Trophoblast cell (in vitro differentiated cells and primary cell): Measurements from ENCODE around the gene VAV3.

Source experiments
- DNase-seq, 2 donors: peaks; one replicate each; pipeline ENCODE4 v3.0.0-alpha.2; 2016
- H2AFZ ChIP-seq: 2 replicates; pipeline ENCODE4 v1.6.1; 2013; ENCODE audit warnings: low read length, moderate library complexity, mild to moderate bottlenecking; ENCODE audit not compliant: insufficient read depth, poor library complexity
- H2AK5ac ChIP-seq: 2 replicates; pipeline ENCODE4 v1.6.1; 2013; ENCODE audit warnings: mild to moderate bottlenecking, low read length
- H2BK120ac ChIP-seq: 2 replicates; pipeline ENCODE4 v1.6.1; 2013; ENCODE audit warnings: low read length, mild to moderate bottlenecking, moderate library complexity; ENCODE audit not compliant: insufficient read depth, poor library complexity
- H2BK12ac ChIP-seq: 2 replicates; pipeline ENCODE4 v1.6.1; 2013; ENCODE audit warnings: mild to moderate bottlenecking, low read length, moderate library complexity
- H2BK5ac ChIP-seq: 2 replicates; pipeline ENCODE4 v1.6.1; 2013; ENCODE audit warnings: low read length, low read depth, moderate library complexity, mild to moderate bottlenecking; ENCODE audit not compliant: poor library complexity
- H3K14ac ChIP-seq: 2 replicates; pipeline ENCODE4 v1.6.1; 2013; ENCODE audit warnings: mild to moderate bottlenecking, low read length
- H3K18ac ChIP-seq: 2 replicates; pipeline ENCODE4 v1.6.1; 2013; ENCODE audit warnings: mild to moderate bottlenecking, low read length
- H3K23ac ChIP-seq: 2 replicates; pipeline ENCODE4 v1.6.1; 2013; ENCODE audit warnings: low read length
- H3K27ac ChIP-seq: 2 replicates; pipeline ENCODE4 v1.5.1; 2013; ENCODE audit warnings: low read depth, mild to moderate bottlenecking, inconsistent platforms, low read length, moderate library complexity
- H3K27me3 ChIP-seq: 2 replicates; pipeline ENCODE4 v1.6.1; 2013; ENCODE audit warnings: inconsistent platforms, mild to moderate bottlenecking, low read length, moderate library complexity; ENCODE audit not compliant: insufficient read depth
- H3K36me3 ChIP-seq, 2 experiments: 1 replicate in 1 of 2; 2 replicates in 1 of 2; pipeline ENCODE4 v1.6.1; 2013; ENCODE audit warnings: low read length in 2 of 2, mild to moderate bottlenecking in 2 of 2, moderate library complexity in 1 of 2; ENCODE audit not compliant: insufficient read depth in 2 of 2, control insufficient read depth in 1 of 2
- H3K4ac ChIP-seq: 2 replicates; pipeline ENCODE4 v1.6.1; 2013; ENCODE audit warnings: low read depth, mild to moderate bottlenecking, low read length, moderate library complexity
- H3K4me1 ChIP-seq, 2 experiments: 1 replicate in 1 of 2; 2 replicates in 1 of 2; pipeline ENCODE4 v1.6.1; 2013; ENCODE audit warnings: low read length in 2 of 2, mild to moderate bottlenecking in 2 of 2, moderate library complexity in 1 of 2; ENCODE audit not compliant: insufficient read depth in 2 of 2, control insufficient read depth in 1 of 2
- H3K4me2 ChIP-seq: 2 replicates; pipeline ENCODE4 v1.6.1; 2013; ENCODE audit warnings: inconsistent platforms, mild to moderate bottlenecking, low read length, moderate library complexity
- H3K4me3 ChIP-seq: 2 replicates; pipeline ENCODE4 v1.5.1; 2013; ENCODE audit warnings: mild to moderate bottlenecking, low read depth, low read length, inconsistent platforms
- H3K79me1 ChIP-seq: one replicate; pipeline ENCODE4 v1.6.1; 2013; ENCODE audit warnings: low read length
- H3K79me2 ChIP-seq: 2 replicates; pipeline ENCODE4 v1.6.1; 2013; ENCODE audit warnings: low read length, mild to moderate bottlenecking; ENCODE audit not compliant: control insufficient read depth, insufficient read depth, poor library complexity
- H3K9ac ChIP-seq: 2 replicates; pipeline ENCODE4 v1.6.1; 2013; ENCODE audit warnings: mild to moderate bottlenecking, low read length
- H3K9me3 ChIP-seq: 2 replicates; pipeline ENCODE4 v1.6.1; 2013; ENCODE audit warnings: low read depth, mild to moderate bottlenecking, control low read depth, inconsistent platforms, low read length; ENCODE audit not compliant: insufficient read depth
- H4K12ac ChIP-seq: 2 replicates; pipeline ENCODE4 v1.6.1; 2013; ENCODE audit warnings: low read depth, mild to moderate bottlenecking, low read length, moderate library complexity
- H4K8ac ChIP-seq: 2 replicates; pipeline ENCODE4 v1.6.1; 2013; ENCODE audit warnings: low read depth, mild to moderate bottlenecking, low read length, moderate library complexity
- H4K91ac ChIP-seq: one replicate; pipeline ENCODE4 v1.6.1; 2013; ENCODE audit warnings: low read depth, mild to moderate bottlenecking, low read length, moderate library complexity
- WGBS: extraction: QIAGEN DNeasy Blood & Tissue Kit; methylation state at CpG from one replicate; pipeline ENCODE4 v1.1.7; 2013; ENCODE audit warnings: missing lambda C conversion rate; ENCODE audit not compliant: insufficient read length, insufficient coverage; ENCODE audit errors: extremely low coverage; 5-methylcytosine and 5-hydroxymethylcytosine counted together

VAV3 gene

DNA sequence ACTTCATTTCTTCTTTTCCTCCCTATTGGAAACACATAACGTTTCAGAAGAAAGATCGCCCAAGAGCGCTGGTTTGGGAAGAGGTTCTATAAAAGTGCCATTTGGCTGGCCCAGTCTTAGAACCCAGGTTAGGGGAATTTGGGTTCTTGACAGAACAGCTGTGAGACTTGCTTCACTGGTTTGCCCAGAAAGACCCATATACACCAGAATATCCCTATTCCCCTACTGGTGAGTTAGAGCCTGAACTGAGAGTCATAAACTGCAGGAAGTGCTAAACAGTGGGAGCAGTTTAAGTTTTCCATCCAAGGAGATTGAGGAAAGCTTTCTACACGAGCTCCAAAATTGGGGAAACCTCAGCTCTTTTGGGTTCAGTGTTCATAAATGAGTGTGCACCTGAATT lies 275.2 kb downstream of the VAV3 start:
- Histone ChIP-seq H2BK12ac (peak overlapping the region; percentile 71), H2BK120ac (peak overlapping the region; percentile 80), H2BK5ac (no peak overlapping the region), H3K36me3 (no peaks in the 10 kb centered on the region), H3K4me2 (no peak overlapping the region), H3K14ac (no peak overlapping the region), H3K4me3 (no peak overlapping the region), H3K18ac (no peak overlapping the region), H4K12ac (no peak overlapping the region), H3K79me1 (peaks cover 10% of the 10 kb centered on the region), H3K27ac (peak overlapping the region; percentile 68), H4K8ac (no peak overlapping the region), H3K9ac (no peak overlapping the region), H3K79me2 (no peaks in the 10 kb centered on the region), H3K4me1 (peaks cover 4 to 6% of the 10 kb centered on the region in 2 experiments), H3K23ac (no peak overlapping the region), H3K27me3 (no peaks in the 10 kb centered on the region), H3K4ac (peak overlapping the region; percentile 58), H3K9me3 (no peaks in the 10 kb centered on the region), H2AFZ (no peak overlapping the region), H4K91ac (peak overlapping the region; percentile 56), H2AK5ac (no peak overlapping the region)
- no CpG with 5 or more reads among the region's 4 CpGs for WGBS
- peak; percentile 39 to 78 for DNase-seq

DNA sequence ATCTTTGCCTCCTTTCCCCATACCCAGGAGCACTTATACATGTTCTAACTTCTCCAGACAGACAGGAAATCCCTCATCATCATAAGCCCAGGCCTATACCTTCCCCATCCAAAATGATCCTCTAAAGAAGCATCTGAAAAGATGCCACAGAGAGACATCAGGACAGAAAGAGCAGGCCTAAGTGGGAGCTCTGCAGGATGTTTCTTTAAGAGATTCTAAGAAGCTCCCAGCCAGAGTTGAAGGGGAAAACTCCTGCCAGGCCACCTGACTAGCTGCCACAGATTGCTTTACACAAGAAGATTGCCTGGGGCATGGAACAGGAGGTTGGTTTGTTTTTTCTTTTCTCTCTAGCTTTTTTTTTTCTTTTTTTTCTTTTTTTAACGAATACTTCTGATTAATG lies 275.8 kb downstream of the VAV3 start:
- H4K8ac ChIP-seq: no peak overlapping the region
- H3K27me3 ChIP-seq: no peaks in the 10 kb centered on the region
- H2BK120ac ChIP-seq: peak overlapping the region; percentile 29
- no peak overlapping the region for H3K18ac ChIP-seq
- H3K4me3 ChIP-seq: no peak overlapping the region
- H3K4me2 ChIP-seq: peak overlapping the region; percentile 39
- H4K12ac ChIP-seq: no peak overlapping the region
- H3K36me3 ChIP-seq: no peaks in the 10 kb centered on the region
- H2AFZ ChIP-seq: no peak overlapping the region
- peak overlapping the region; percentile 22 for H2BK5ac ChIP-seq
- H3K79me2 ChIP-seq: no peaks in the 10 kb centered on the region
- peaks cover 10% of the 10 kb centered on the region for H3K79me1 ChIP-seq
- H2AK5ac ChIP-seq: no peak overlapping the region
- no peak overlapping the region for H2BK12ac ChIP-seq
- no peak overlapping the region for H3K14ac ChIP-seq
- peak; percentile 71 to 89 for DNase-seq
- peak overlapping the region; percentile 68 for H3K27ac ChIP-seq
- no peak overlapping the region for H3K9ac ChIP-seq
- no CpG with 5 or more reads among the region's 1 CpG for WGBS
- no peaks in the 10 kb centered on the region for H3K9me3 ChIP-seq
- H4K91ac ChIP-seq: peak overlapping the region; percentile 45
- peaks cover 4 to 6% of the 10 kb centered on the region in 2 experiments for H3K4me1 ChIP-seq
- H3K23ac ChIP-seq: no peak overlapping the region
- H3K4ac ChIP-seq: no peak overlapping the region

DNA sequence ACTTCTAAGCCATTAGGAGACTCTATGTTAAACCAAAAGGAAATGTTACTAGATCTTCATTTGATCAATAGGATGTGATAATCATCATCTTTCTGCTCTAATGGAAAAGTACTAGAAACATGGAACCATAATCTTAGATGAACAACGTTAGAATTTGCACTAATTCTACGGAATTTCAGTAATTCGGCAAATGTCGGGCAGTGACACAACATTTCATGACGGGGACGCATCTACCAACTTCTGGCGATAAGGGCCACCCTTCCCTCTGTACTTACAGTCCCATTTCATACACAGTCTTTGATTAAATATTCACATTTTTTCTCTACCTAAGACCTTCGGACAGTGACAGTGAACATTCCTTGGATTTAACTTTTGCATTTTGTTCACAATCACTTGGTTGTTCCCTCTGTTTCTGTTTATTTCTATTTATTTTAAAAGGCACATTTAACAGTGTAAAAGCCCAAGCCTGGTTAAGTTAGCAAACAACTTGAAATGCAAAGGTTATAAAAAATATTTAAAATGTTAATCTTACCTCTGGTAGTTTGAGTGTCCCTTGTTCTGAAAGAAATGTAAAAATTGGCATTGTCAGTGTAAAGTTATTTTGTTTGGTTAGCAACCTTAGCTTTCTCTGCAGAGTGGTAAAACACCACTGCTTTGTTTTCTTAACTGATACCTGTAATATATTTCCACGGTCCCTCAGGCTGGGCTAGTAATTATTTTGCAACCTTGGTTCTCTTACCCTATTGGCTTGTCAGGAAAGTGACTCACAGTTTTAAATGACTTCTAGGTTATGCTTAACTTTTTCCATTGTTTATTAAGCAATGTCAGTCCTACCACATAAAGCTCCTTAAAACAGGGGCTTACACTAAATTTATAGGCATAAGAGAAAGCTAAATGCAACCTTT lies 276.9 kb downstream of the VAV3 start:
- H4K91ac ChIP-seq: no peak overlapping the region
- H3K9me3 ChIP-seq: no peaks in the 10 kb centered on the region
- no CpG with 5 or more reads among the region's 9 CpGs for WGBS
- no peak overlapping the region for H2BK5ac ChIP-seq
- H2AK5ac ChIP-seq: no peak overlapping the region
- no peak overlapping the region for H2AFZ ChIP-seq
- H3K36me3 ChIP-seq: no peaks in the 10 kb centered on the region
- no peak overlapping the region for H4K8ac ChIP-seq
- no peak overlapping the region for H3K4ac ChIP-seq
- H3K4me2 ChIP-seq: no peak overlapping the region
- H3K79me1 ChIP-seq: peaks cover 10% of the 10 kb centered on the region
- no peaks in the 10 kb centered on the region for H3K79me2 ChIP-seq
- H2BK120ac ChIP-seq: no peak overlapping the region
- no peak overlapping the region for H3K18ac ChIP-seq
- H3K4me3 ChIP-seq: no peak overlapping the region
- H3K9ac ChIP-seq: no peak overlapping the region
- H3K14ac ChIP-seq: no peak overlapping the region
- peak; percentile 79 to 95 for DNase-seq
- peaks cover 4 to 6% of the 10 kb centered on the region in 2 experiments for H3K4me1 ChIP-seq
- no peak overlapping the region for H4K12ac ChIP-seq
- H2BK12ac ChIP-seq: no peak overlapping the region
- H3K23ac ChIP-seq: no peak overlapping the region
- no peak overlapping the region for H3K27ac ChIP-seq
- H3K27me3 ChIP-seq: no peaks in the 10 kb centered on the region

DNA sequence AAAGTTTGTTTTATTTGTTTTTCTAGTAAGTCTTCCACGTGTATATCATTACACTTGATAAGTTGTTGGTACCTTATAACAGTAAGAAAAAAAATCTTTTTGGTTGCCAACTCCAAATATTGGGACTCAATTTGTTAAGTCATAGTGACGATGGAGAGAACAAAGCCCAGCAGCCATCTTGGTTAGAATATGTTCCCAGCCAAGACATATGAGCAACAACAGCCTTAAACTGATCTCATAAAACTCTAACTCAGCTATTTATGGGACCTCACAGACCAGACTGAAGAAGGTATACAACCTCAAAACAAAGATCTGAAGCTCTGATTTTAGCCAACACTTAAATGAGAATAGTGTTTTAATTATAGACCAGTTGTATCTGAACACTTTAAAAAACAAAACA lies 281.3 kb downstream of the VAV3 start:
- Histone ChIP-seq H3K4me1 (no peaks in the 10 kb centered on the region), H3K79me2 (no peaks in the 10 kb centered on the region), H3K4me2 (no peak overlapping the region), H3K36me3 (no peaks in the 10 kb centered on the region), H3K4me3 (no peak overlapping the region), H3K23ac (no peak overlapping the region), H2AFZ (no peak overlapping the region), H4K91ac (no peak overlapping the region), H3K79me1 (no peaks in the 10 kb centered on the region), H3K9ac (no peak overlapping the region), H2BK12ac (no peak overlapping the region), H3K18ac (no peak overlapping the region), H3K14ac (no peak overlapping the region), H4K12ac (no peak overlapping the region), H2AK5ac (no peak overlapping the region), H3K4ac (no peak overlapping the region), H3K27ac (no peak overlapping the region), H4K8ac (no peak overlapping the region), H2BK120ac (no peak overlapping the region), H2BK5ac (no peak overlapping the region), H3K27me3 (no peaks in the 10 kb centered on the region), H3K9me3 (no peaks in the 10 kb centered on the region)
- peak in 1 of 2 donors; percentile 31 for DNase-seq
- WGBS: no CpG with 5 or more reads among the region's 2 CpGs
